Umbilical cord (tissue), 1 donor: ENCODE measurements around the gene SOWAHD. TPM values are rescaled to one million over a fixed set of nuclear protein-coding genes. Genes with fewer than 3 reads are reported as not detected.

Source experiments
- total RNA-seq: library from RNA; depleted of rRNA; stranded (reverse); fragments of >200 nt; gene quantifications from one replicate; pipeline ENCODE4 v1.2.3, GENCODE V29; 2014; ENCODE audit warnings: low replicate concordance; ENCODE audit not compliant: insufficient read depth

Gene SOWAHD
- total RNA-seq, 1 donor from 2014 or later = 0.72 TPM

Other genes with a start within 250 kb of the SOWAHD start
- 22.9 TPM for gene STEEP1, start 193.2 kb upstream of the SOWAHD start, total RNA-seq
- 37.3 TPM for gene UBE2A, start 184.0 kb upstream of the SOWAHD start, total RNA-seq
- 4.8 TPM for gene NKRF, start 152.2 kb upstream of the SOWAHD start, total RNA-seq
- 52.2 TPM for gene SEPTIN6, start 65.4 kb upstream of the SOWAHD start, total RNA-seq
- 3,826 TPM for gene RPL39, start 33.0 kb downstream of the SOWAHD start, total RNA-seq
- gene UPF3B, start 94.4 kb downstream of the SOWAHD start, total RNA-seq = 11.6 TPM
- gene RNF113A, start 113.1 kb downstream of the SOWAHD start, total RNA-seq = 14.7 TPM
- gene NDUFA1, start 113.2 kb downstream of the SOWAHD start, total RNA-seq = 36.6 TPM
- not detected for gene AKAP14, start 137.3 kb downstream of the SOWAHD start, total RNA-seq
- gene NKAP, start 185.2 kb downstream of the SOWAHD start, total RNA-seq = 4.1 TPM